Peyer's patch (tissue), 4 donors: ENCODE results near the gene PCDHGA5. TPM values are rescaled to one million over a fixed set of nuclear protein-coding genes. Genes with fewer than 3 reads are reported as not detected.
"Not testable (repeated sequence)": the region's sequence is repeated elsewhere in the genome, so short reads cannot be mapped to it uniquely, and the experiment has no call there.

Experiments
- DNase-seq, 3 donors: peaks; one replicate each; pipeline ENCODE4 v3.0.0-alpha.2; 2017 to 2019
- H3K27ac ChIP-seq, 4 donors: fragments of 200-600 bp; sonication (generic); one replicate each; pipeline ENCODE4 v1.5.1; 2016 to 2019
- H3K27me3 ChIP-seq, 2 donors: fragments of 200-600 bp; sonication (generic); one replicate each; pipeline ENCODE4 v1.5.1; 2019
- H3K36me3 ChIP-seq, 3 donors: fragments of 200-600 bp; sonication (generic); one replicate each; pipeline ENCODE4 v1.5.1; 2016 to 2019
- H3K4me1 ChIP-seq, 4 donors: fragments of 200-600 bp; sonication (generic); one replicate each; pipeline ENCODE4 v1.5.1; 2016 to 2019
- H3K4me3 ChIP-seq, 4 donors: fragments of 200-600 bp; sonication (generic); 1 replicate in 3 of 4; 2 replicates in 1 of 4; pipeline ENCODE4 v1.5.1; 2016 to 2019; ENCODE audit warnings: mild to moderate bottlenecking in 1 of 4
- H3K9me3 ChIP-seq, 4 donors: fragments of 200-600 bp; sonication (generic); one replicate each; pipeline ENCODE4 v1.5.1; 2016 to 2019; ENCODE audit warnings: mild to moderate bottlenecking in 1 of 4
- POLR2A ChIP-seq, 2 donors: fragments of 450-650 bp; IDR thresholded peaks; one replicate each; pipeline ENCODE4 v1.5.1; 2017; ENCODE audit warnings: antibody characterized with exemption in 2 of 2, mild to moderate bottlenecking in 2 of 2, moderate library complexity in 2 of 2
- total RNA-seq, 4 donors: library from RNA; depleted of rRNA; stranded (reverse); fragments of >200 nt; gene quantifications; one replicate each; pipeline ENCODE4 v1.1.0, GENCODE V29; 2016
- TF ChIP-seq, protein P1 (sequence below), 6 experiments: fragments of 450-650 bp in 4 of 6; fragments of 200-600 bp in 2 of 6; sonication (generic) in 1 of 6; IDR thresholded peaks; one replicate each; pipeline ENCODE4 v1.5.1; 2017 to 2019; ENCODE audit warnings: antibody characterized with exemption in 6 of 6, mild to moderate bottlenecking in 3 of 6, moderate library complexity in 1 of 6

Gene PCDHGA5
- total RNA-seq, 4 donors from 2014 or later, result 0.94 to 10.7 (median 1.7) TPM

DNA sequence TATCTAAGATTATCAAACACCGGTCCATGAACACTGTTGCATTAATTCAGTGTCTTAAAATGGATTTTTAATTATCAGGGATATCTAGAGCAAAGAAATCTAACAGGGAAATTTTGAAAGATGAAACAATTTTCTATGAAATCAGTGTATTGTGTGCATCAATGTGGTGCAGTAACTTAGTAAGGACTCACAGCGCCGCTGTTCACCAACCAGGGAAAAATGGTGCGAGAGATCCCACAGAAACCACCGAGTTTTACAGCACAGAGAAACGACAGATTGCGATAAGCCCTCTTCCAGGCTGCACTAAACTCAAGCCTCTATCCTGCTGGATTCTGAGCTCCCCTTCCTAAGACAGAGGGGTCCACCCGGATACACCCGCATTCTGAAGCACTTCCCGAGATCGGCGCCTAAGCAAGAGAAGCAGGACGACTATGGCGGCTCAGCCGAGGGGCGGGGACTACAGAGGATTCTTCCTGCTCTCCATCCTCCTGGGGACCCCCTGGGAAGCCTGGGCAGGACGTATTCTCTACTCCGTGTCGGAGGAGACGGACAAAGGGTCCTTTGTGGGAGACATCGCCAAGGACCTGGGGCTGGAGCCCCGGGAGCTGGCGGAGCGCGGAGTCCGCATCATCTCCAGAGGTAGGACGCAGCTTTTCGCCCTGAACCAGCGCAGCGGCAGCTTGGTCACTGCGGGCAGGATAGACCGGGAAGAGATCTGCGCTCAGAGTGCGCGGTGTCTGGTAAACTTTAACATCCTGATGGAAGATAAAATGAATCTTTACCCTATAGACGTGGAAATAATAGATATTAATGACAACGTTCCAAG, 18.7 kb downstream of the PCDHGA5 start, which contains the start of gene PCDHGA7:
Gene PCDHGA7, plus strand, starts transcription at position 274 of the 826 bp plus-strand sequence. Its CDS starts 158 bp downstream, at position 432.
- no peaks in the 10 kb centered on the region for H3K27me3 ChIP-seq
- DNase-seq, result no peak
- H3K4me3 ChIP-seq, result peak within 1 kb of the TSS in 2 of 4 donors; percentile 24 to 25

DNA sequence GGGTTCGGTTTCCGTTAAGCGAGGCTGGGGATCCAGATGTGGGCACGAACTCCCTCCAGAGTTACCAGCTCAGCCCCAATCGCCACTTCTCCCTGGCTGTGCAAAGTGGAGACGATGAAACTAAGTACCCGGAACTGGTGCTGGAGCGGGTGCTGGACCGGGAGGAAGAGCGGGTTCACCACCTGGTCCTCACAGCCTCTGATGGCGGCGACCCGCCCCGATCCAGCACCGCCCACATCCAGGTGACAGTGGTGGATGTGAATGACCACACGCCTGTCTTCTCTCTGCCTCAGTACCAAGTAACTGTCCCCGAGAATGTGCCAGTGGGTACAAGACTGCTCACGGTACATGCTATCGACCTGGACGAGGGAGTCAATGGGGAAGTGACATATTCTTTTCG, 19.4 kb downstream of the PCDHGA5 start:
- Histone ChIP-seq H3K36me3 (no peaks in the 10 kb centered on the region), H3K4me1 (no peaks in the 10 kb centered on the region), H3K27me3 (no peaks in the 10 kb centered on the region), H3K9me3 (peaks cover 0 to 50% (median 4%) of the 10 kb centered on the region in 4 donors), H3K4me3 (no peak overlapping the region), H3K27ac (no peak overlapping the region)
- no peak for DNase-seq
- TF ChIP-seq, protein P1, sequence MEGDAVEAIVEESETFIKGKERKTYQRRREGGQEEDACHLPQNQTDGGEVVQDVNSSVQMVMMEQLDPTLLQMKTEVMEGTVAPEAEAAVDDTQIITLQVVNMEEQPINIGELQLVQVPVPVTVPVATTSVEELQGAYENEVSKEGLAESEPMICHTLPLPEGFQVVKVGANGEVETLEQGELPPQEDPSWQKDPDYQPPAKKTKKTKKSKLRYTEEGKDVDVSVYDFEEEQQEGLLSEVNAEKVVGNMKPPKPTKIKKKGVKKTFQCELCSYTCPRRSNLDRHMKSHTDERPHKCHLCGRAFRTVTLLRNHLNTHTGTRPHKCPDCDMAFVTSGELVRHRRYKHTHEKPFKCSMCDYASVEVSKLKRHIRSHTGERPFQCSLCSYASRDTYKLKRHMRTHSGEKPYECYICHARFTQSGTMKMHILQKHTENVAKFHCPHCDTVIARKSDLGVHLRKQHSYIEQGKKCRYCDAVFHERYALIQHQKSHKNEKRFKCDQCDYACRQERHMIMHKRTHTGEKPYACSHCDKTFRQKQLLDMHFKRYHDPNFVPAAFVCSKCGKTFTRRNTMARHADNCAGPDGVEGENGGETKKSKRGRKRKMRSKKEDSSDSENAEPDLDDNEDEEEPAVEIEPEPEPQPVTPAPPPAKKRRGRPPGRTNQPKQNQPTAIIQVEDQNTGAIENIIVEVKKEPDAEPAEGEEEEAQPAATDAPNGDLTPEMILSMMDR (IDR thresholded peaks at IDR 0.05), result no peak
- TF ChIP-seq POLR2A (IDR thresholded peaks at IDR 0.05), result no peak

More for the DNA sequence above, 18.7 kb downstream of the PCDHGA5 start, which contains the start of gene PCDHGA7:
- H3K36me3 ChIP-seq, result no peaks in the 10 kb centered on the region
- TF ChIP-seq, protein P1 (IDR thresholded peaks at IDR 0.05), result no peak
- peaks cover 0 to 54% (median 4%) of the 10 kb centered on the region in 4 donors for H3K9me3 ChIP-seq
- no peak within 1 kb of the TSS for H3K27ac ChIP-seq
- no peaks in the 10 kb centered on the region for H3K4me1 ChIP-seq

DNA sequence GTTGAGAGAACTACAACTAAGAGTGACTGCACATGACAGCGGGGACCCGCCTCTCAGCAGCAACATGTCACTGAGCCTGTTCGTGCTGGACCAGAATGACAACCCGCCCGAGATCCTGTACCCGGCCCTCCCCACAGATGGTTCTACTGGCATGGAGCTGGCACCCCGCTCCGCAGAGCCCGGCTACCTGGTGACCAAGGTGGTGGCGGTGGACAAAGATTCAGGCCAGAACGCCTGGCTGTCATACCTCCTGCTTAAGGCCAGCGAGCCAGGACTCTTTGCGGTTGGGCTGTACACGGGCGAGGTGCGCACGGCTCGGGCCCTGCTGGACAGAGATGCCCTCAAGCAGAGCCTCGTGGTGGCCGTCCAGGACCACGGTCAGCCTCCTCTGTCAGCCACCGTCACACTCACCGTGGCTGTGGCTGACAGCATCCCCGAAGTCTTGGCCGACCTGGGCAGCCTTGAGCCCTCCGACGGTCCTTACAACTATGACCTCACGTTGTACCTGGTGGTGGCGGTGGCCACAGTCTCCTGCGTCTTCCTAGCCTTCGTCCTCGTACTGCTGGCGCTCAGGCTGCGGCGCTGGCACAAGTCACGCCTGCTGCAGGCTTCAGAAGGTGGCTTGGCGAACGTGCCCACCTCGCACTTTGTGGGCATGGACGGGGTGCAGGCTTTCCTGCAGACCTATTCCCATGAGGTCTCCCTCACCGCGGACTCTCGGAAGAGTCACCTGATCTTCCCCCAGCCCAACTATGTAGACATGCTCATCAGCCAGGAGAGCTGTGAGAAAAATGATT, 20.7 kb downstream of the PCDHGA5 start:
- Histone ChIP-seq H3K27ac (no peak overlapping the region), H3K9me3 (peaks cover 0 to 63% (median 7%) of the 10 kb centered on the region in 4 donors)
- no peak for DNase-seq

DNA sequence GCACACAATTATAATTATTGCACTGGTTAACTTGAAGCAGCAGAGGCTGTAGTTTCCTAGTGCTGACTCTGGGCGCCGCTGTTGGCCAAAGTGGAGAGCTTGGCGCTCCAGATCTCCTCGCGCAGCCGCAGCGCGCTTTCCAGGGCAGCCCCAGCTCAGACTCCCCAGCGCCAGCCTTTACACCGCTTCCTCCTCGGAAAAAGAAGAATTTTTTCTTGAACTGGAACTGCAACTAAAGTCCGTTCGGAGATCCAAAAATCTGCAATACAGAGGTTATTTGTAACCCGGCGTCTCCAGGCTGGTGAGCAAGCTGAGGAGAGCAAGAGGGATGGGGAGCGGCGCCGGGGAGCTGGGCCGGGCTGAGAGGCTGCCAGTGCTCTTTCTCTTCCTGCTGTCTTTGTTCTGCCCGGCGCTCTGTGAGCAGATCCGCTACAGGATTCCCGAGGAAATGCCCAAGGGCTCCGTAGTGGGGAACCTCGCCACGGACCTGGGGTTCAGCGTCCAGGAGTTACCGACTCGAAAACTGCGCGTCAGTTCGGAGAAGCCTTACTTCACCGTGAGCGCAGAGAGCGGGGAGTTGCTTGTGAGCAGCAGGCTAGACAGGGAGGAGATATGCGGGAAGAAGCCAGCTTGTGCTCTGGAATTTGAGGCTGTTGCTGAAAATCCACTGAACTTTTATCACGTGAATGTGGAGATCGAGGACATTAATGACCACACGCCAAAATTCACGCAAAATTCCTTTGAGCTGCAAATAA, 23.8 kb downstream of the PCDHGA5 start, which contains the start of gene PCDHGB4:
Gene PCDHGB4, plus strand, starts transcription at position 142 of the 755 bp plus-strand sequence. Its CDS starts 187 bp downstream, at position 329.
- DNase-seq, H3K4me3 ChIP-seq, H3K36me3 ChIP-seq, H3K27me3 ChIP-seq, H3K27ac ChIP-seq, H3K4me1 ChIP-seq: not testable (repeated sequence)
- TF ChIP-seq, protein P1 (IDR thresholded peaks at IDR 0.05), result peak in 3 of 6 experiments; percentile 4 to 17 (median 14)
- peaks cover 0 to 60% (median 10%) of the 10 kb centered on the region in 4 donors for H3K9me3 ChIP-seq

More for the DNA sequence above, 20.7 kb downstream of the PCDHGA5 start:
- TF ChIP-seq, protein P1 (IDR thresholded peaks at IDR 0.05), result no peak
- no peak for TF ChIP-seq POLR2A (IDR thresholded peaks at IDR 0.05)
- no peak overlapping the region for H3K4me3 ChIP-seq
- no peaks in the 10 kb centered on the region for H3K4me1 ChIP-seq
- no peaks in the 10 kb centered on the region for H3K27me3 ChIP-seq
- no peaks in the 10 kb centered on the region for H3K36me3 ChIP-seq

DNA sequence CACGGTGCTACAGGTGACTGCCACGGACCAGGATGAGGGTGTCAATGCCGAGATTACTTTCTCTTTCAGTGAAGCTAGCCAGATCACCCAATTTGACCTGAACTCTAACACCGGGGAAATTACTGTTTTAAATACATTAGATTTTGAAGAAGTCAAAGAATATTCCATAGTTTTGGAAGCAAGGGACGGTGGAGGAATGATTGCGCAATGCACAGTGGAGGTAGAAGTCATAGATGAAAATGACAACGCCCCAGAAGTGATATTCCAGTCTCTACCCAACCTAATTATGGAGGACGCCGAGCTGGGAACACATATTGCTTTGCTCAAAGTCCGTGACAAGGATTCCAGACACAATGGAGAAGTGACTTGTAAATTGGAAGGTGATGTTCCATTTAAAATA, 24.7 kb downstream of the PCDHGA5 start:
- Histone ChIP-seq H3K36me3 (no peaks in the 10 kb centered on the region), H3K4me1 (no peaks in the 10 kb centered on the region), H3K27me3 (no peaks in the 10 kb centered on the region), H3K4me3 (no peak overlapping the region), H3K9me3 (peaks cover 0 to 60% (median 13%) of the 10 kb centered on the region in 4 donors), H3K27ac (no peak overlapping the region)
- no peak for TF ChIP-seq POLR2A (IDR thresholded peaks at IDR 0.05)
- DNase-seq, result no peak
